KG1 (cell line): Measurements from ENCODE around the gene RLN2.

Experiments
- DNase-seq: peaks from one replicate; lab custom pipeline; 2025; lab: John Stamatoyannopoulos, UW

Gene RLN2

GRCh38 chr9:5269249-5269715, 35.2 kb downstream of the RLN2 start:
- no peak for DNase-seq

DNA sequence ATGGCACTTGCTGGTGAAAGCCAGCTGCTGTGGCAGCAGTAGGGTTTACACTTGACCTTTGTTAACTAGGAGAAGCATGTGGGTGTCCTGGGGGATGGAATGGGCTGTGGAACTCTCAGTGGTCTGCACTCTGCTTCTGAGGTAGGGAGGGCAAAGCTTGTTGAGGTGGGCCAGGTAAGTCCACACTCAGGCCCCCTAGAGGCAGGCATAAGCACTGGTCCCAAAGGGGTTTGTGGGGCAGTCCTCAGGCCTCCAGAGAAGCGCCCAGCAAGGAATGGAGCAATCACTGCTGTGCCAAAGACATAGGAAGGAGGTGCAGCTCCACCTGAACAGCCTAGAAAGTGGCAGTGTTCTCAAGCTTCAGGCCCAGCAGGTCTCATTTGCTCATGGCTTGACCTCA, 38.6 kb downstream of the RLN2 start:
- no peak for DNase-seq

- DNase-seq: no peak
Observed at GRCh38 chr9:5264219-5264595, 40.3 kb downstream of the RLN2 start.

DNA sequence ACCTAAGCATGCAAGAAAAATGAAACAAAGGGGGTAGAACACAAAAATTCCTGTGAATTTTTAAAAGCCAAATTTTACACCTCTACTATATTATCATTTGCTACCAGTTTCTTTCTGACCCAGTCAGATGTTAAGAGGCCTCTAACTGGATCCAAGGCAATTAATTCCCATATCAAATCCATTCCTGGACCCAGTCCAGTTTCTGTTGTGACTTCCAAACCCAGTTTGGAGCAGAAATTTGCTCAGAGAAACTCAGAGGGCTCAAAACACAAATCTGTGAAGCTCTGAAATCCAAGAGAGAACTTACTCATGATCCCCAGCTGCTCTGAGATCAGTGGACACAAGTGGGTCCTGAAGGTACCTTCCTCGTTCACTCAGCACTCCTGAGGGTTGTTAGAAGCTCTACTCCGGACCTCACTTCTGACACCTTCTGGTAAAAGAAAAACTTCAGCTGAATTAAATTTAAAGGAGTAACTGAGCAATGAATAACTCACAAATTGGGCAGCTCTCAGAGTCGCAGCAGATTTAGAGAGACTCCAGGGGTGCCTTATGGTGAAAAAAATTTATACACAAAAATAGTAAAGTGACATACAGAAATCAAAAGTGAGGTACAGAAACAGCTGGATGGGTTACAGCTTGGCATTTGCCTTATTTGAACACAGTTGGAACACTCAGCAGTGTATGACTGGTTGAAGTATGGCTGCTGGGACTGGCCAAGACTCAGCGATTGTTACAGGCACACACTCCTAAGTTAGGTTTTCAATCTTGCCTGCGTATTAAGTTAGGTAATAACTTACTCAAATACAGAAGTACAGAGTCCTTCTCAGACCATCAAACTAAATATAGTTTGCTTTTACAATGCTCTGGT, 40.9 kb downstream of the RLN2 start:
- DNase-seq: no peak
